Astrocyte (in vitro differentiated cells and primary cell): ENCODE results near the gene LZTS2.
A peak's percentile ranks its signal among the peaks of the same experiment; 100 is the strongest.

Source experiments
- CTCF ChIP-seq: IDR thresholded peaks from 2 replicates; pipeline ENCODE4 v1.5.1; 2011; ENCODE audit warnings: low read depth, mild to moderate bottlenecking, inconsistent platforms, low read length, moderate library complexity; ENCODE audit not compliant: insufficient read depth
- EZH2 ChIP-seq: IDR thresholded peaks from 2 replicates; pipeline ENCODE4 v1.6.1; 2012; ENCODE audit warnings: mild to moderate bottlenecking, low read length, inconsistent platforms; ENCODE audit not compliant: insufficient read depth

GRCh38 chr10:101012525-101013364 is 13.1 kb downstream of the LZTS2 start:
- peak; percentile 91 for TF ChIP-seq CTCF
- no peak for TF ChIP-seq EZH2
